Natural killer cell (primary cell): ENCODE results near the gene ARID5B. TPM values are rescaled to one million over a fixed set of nuclear protein-coding genes. Genes with fewer than 3 reads are reported as not detected.

ENCODE experiments used
- ATAC-seq, 3 donors: fragments of 150-1000 bp in 2 of 3; fragments of 200-7000 bp in 1 of 3; cut with Tn5 transposase; 1 replicate in 1 of 3; 2 replicates in 2 of 3; pipeline ENCODE4 v1.10.0; 2021; ENCODE audit warnings: mild to moderate bottlenecking in 2 of 3, moderate library complexity in 2 of 3
- DNase-seq, 2 donors: peaks; one replicate each; pipeline versions ENCODE4 v3.0.0 to v3.0.0-alpha.2; 2013 to 2021; ENCODE audit warnings: mixed read lengths in 1 of 2
- H3K27ac ChIP-seq: one replicate; pipeline ENCODE4 v1.5.1; 2013; ENCODE audit warnings: mild to moderate bottlenecking, low read length
- H3K27me3 ChIP-seq: one replicate; pipeline ENCODE4 v1.6.1; 2013; ENCODE audit warnings: low read length; ENCODE audit not compliant: control insufficient read depth, insufficient read depth
- H3K36me3 ChIP-seq: one replicate; pipeline ENCODE4 v1.6.1; 2013; ENCODE audit warnings: low read length; ENCODE audit not compliant: control insufficient read depth, insufficient read depth
- H3K4me1 ChIP-seq: one replicate; pipeline ENCODE4 v1.6.1; 2013; ENCODE audit warnings: low read length; ENCODE audit not compliant: control insufficient read depth, insufficient read depth
- H3K4me3 ChIP-seq: one replicate; pipeline ENCODE4 v1.5.1; 2013; ENCODE audit warnings: low read length
- H3K9me3 ChIP-seq: one replicate; pipeline ENCODE4 v1.6.1; 2013; ENCODE audit warnings: low read length; ENCODE audit not compliant: control insufficient read depth, insufficient read depth
- H3K27ac Mint-ChIP-seq, 2 donors: one replicate each; pipeline ENCODE4 v1.8.0; 2022; ENCODE audit warnings: mild to moderate bottlenecking in 2 of 2, mixed read lengths in 2 of 2, moderate library complexity in 1 of 2
- H3K27me3 Mint-ChIP-seq, 2 donors: one replicate each; pipeline ENCODE4 v1.8.0; 2022; ENCODE audit warnings: low read depth in 2 of 2, mixed read lengths in 2 of 2
- H3K36me3 Mint-ChIP-seq: one replicate; pipeline ENCODE4 v1.8.0; 2022; ENCODE audit warnings: mixed read lengths
- H3K4me1 Mint-ChIP-seq, 2 donors: one replicate each; pipeline ENCODE4 v1.8.0; 2022; ENCODE audit warnings: mixed read lengths in 2 of 2
- H3K4me3 Mint-ChIP-seq: one replicate; pipeline ENCODE4 v1.8.0; 2022; ENCODE audit warnings: mild to moderate bottlenecking, moderate library complexity, mixed read lengths
- H3K9me3 Mint-ChIP-seq, 2 donors: one replicate each; pipeline ENCODE4 v1.8.0; 2022; ENCODE audit warnings: mixed read lengths in 2 of 2
- CTCF ChIP-seq: fragments of 200-600 bp; IDR thresholded peaks from one replicate; pipeline ENCODE4 v1.8.0; 2022; ENCODE audit warnings: antibody characterized with exemption
- WGBS: methylation state at CpG from one replicate; pipeline ENCODE4 v1.1.7; 2013; ENCODE audit warnings: missing lambda C conversion rate; ENCODE audit not compliant: insufficient coverage; 5-methylcytosine and 5-hydroxymethylcytosine counted together
- intact Hi-C: fragments of 100-400 bp; cut with micrococcal nuclease; formaldehyde crosslinking; loops from one replicate; pipeline ENCODE4 v1.14.2; 2022
- total RNA-seq, 4 donors: library from RNA; stranded (reverse); fragments of 120-200 nt in 1 of 4; gene quantifications; one replicate each; pipeline versions ENCODE4 v1.2.3 to v1.2.4, GENCODE V29; 2013 to 2022

Gene ARID5B
- total RNA-seq, 3 donors from 2014 or later (not counting 1 experiment from before 2014, with no cell fraction given) = 22.3 to 44.3 (median 31.3) TPM

DNA sequence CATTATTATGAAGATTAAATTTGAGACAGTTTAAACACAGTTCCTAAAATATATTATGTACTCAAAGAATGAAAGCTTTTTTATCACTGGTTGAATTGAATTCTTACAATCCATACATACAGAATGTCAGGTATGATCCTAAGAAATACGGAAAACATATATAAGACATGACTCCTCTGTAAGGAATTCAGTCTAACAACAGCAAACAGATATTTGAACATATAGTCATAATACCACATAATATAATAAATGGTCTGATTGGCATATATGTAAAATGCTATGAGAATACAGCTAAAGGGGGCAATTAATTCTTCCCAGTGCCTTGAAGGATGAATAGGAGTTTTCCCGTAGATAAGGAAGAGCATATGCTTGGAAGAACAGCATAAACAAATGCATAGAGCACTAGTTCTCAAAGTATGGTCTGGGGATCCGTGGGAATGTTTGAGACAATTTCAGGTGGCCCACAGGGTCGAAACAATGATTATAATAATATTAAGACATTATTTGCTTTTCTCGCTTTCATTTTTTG lies 10.6 kb upstream of the ARID5B start:
- H3K9me3 ChIP-seq = no peaks in the 10 kb centered on the region
- no peak overlapping the region for H3K4me3 ChIP-seq
- no peaks in the 10 kb centered on the region for H3K9me3 Mint-ChIP-seq
- peaks cover 6 to 10% of the 10 kb centered on the region in 2 donors for H3K27me3 Mint-ChIP-seq
- DNase-seq = no peak
- WGBS = 91% methylated on average over 3 of the region's 5 CpGs
- no peaks in the 10 kb centered on the region for H3K4me1 Mint-ChIP-seq
- no peaks in the 10 kb centered on the region for H3K4me1 ChIP-seq
- no peak for ATAC-seq
- H3K27ac Mint-ChIP-seq = no peak overlapping the region
- H3K36me3 ChIP-seq = no peaks in the 10 kb centered on the region
- no peak overlapping the region for H3K27ac ChIP-seq
- H3K4me3 Mint-ChIP-seq = no peak overlapping the region
- TF ChIP-seq CTCF = no peak
- intact Hi-C loops = no loop called here
- no peaks in the 10 kb centered on the region for H3K36me3 Mint-ChIP-seq
- H3K27me3 ChIP-seq = no peaks in the 10 kb centered on the region

DNA sequence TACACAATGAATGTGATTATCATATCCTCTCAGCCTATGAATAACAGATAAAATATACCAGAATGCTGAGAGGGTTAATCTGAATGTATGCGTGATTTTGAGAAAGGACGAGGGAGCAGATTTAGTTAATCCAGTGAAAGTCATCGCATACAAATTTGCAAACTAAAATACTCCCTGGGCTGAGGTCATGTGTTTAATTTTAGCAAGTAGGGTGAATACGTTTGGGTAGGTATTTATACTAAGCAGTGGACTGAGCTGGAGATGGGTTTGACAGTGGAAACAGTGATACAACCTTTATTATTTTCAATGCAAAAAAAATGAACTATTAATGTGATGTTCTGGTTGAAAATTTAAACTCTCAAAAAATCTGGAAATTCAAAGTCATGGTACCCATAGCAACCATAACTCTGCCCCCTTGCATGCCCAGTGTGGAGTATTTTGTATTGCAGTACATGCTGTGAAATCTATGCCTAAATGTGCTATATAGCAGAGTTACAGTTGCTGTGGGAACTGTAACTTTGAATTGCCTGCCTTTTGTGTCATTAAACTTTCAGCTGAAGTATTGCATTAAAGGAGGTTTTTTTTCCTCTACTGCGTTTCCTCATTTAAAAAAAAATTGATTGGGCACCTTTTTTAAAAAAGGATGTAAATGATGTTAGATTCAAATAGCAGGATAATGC lies 9.5 kb upstream of the ARID5B start:
- Mint-ChIP-seq H3K36me3 (no peaks in the 10 kb centered on the region), H3K4me3 (no peak overlapping the region), H3K27me3 (peaks cover 6 to 10% of the 10 kb centered on the region in 2 donors), H3K27ac (no peak overlapping the region), H3K4me1 (peaks cover 5% of the 10 kb centered on the region in 2 donors), H3K9me3 (no peaks in the 10 kb centered on the region)
- Histone ChIP-seq H3K4me1 (peaks cover 5% of the 10 kb centered on the region), H3K27ac (no peak overlapping the region), H3K27me3 (no peaks in the 10 kb centered on the region), H3K4me3 (no peak overlapping the region), H3K9me3 (no peaks in the 10 kb centered on the region), H3K36me3 (no peaks in the 10 kb centered on the region)
- ATAC-seq = no peak
- TF ChIP-seq CTCF = no peak
- 85% methylated on average over 3 of the region's 5 CpGs for WGBS
- intact Hi-C loops = no loop called here
- DNase-seq = no peak

GRCh38 chr10:61892961-61893360 lies 8.5 kb upstream of the ARID5B start:
- DNase-seq = no peak
- 100% methylated on average over 3 of the region's 4 CpGs for WGBS
- Mint-ChIP-seq H3K27me3 (peaks cover 6 to 10% of the 10 kb centered on the region in 2 donors), H3K9me3 (no peaks in the 10 kb centered on the region), H3K36me3 (no peaks in the 10 kb centered on the region), H3K27ac (no peak overlapping the region), H3K4me3 (no peak overlapping the region), H3K4me1 (peaks cover 14% of the 10 kb centered on the region in 2 donors)
- no peak for ATAC-seq
- Histone ChIP-seq H3K36me3 (no peaks in the 10 kb centered on the region), H3K9me3 (no peaks in the 10 kb centered on the region), H3K27ac (no peak overlapping the region), H3K4me3 (no peak overlapping the region), H3K27me3 (no peaks in the 10 kb centered on the region), H3K4me1 (peaks cover 13% of the 10 kb centered on the region)
- TF ChIP-seq CTCF = no peak
- intact Hi-C loops = no loop called here

GRCh38 chr10:61894133-61894532 lies 7.4 kb upstream of the ARID5B start:
- Histone ChIP-seq H3K27ac (no peak overlapping the region), H3K4me3 (no peak overlapping the region), H3K9me3 (no peaks in the 10 kb centered on the region), H3K27me3 (no peaks in the 10 kb centered on the region), H3K36me3 (no peaks in the 10 kb centered on the region), H3K4me1 (peaks cover 13% of the 10 kb centered on the region)
- Mint-ChIP-seq H3K27me3 (peaks cover 0 to 3% of the 10 kb centered on the region in 2 donors), H3K36me3 (no peaks in the 10 kb centered on the region), H3K4me3 (no peak overlapping the region), H3K4me1 (peaks cover 26% of the 10 kb centered on the region in 2 donors), H3K27ac (no peak overlapping the region), H3K9me3 (no peaks in the 10 kb centered on the region)
- intact Hi-C loops = no loop called here
- TF ChIP-seq CTCF = no peak
- WGBS = 79% methylated on average over 4 of the region's 4 CpGs
- DNase-seq (no peak), ATAC-seq (no peak)
